Epithelial cell of proximal tubule (primary cell): ENCODE measurements around the gene PACSIN1. TPM values are rescaled to one million over a fixed set of nuclear protein-coding genes. Genes with fewer than 3 reads are reported as not detected.
A peak's percentile ranks its signal among the peaks of the same experiment; 100 is the strongest.

Experiments used
- DNase-seq: peaks from one replicate; pipeline ENCODE4 v3.0.0-alpha.2; 2011; ENCODE audit warnings: low read depth
- H3K4me3 ChIP-seq: 2 replicates; pipeline ENCODE4 v1.5.1; 2011; ENCODE audit warnings: low read depth, mild to moderate bottlenecking, low read length
- CTCF ChIP-seq: conservative IDR thresholded peaks from 2 replicates; pipeline ENCODE4 v1.5.1; 2012; ENCODE audit warnings: low read depth, mild to moderate bottlenecking, low read length
- total RNA-seq: library from RNA; depleted of rRNA; stranded (reverse); fragments of >200 nt; gene quantifications from 2 replicates; pipeline ENCODE4 v1.2.3, GENCODE V29; 2015

The PACSIN1 gene
- total RNA-seq, 1 donor from 2014 or later = 1.9 TPM

GRCh38 chr6:34463849-34464248, 2.0 kb upstream of the PACSIN1 start:
- TF ChIP-seq CTCF = no peak
- H3K4me3 ChIP-seq = no peak overlapping the region
- no peak for DNase-seq

GRCh38 chr6:34466242-34467185, 638 bp downstream of the PACSIN1 start:
- TF ChIP-seq CTCF = no peak
- H3K4me3 ChIP-seq = peak overlapping the region; percentile 21
- DNase-seq = no peak

- no peak for TF ChIP-seq CTCF
- H3K4me3 ChIP-seq = no peak overlapping the region
- DNase-seq = no peak
Measured at GRCh38 chr6:34468378-34468892, 2.6 kb downstream of the PACSIN1 start.

- no peak for DNase-seq
- TF ChIP-seq CTCF = no peak
- no peak overlapping the region for H3K4me3 ChIP-seq
Measured at GRCh38 chr6:34469499-34469898, 3.6 kb downstream of the PACSIN1 start.

GRCh38 chr6:34472425-34472824, 6.5 kb downstream of the PACSIN1 start:
- H3K4me3 ChIP-seq = no peak overlapping the region
- no peak for DNase-seq
- no peak for TF ChIP-seq CTCF

- no peak for TF ChIP-seq CTCF
- DNase-seq = no peak
- no peak overlapping the region for H3K4me3 ChIP-seq
Measured at GRCh38 chr6:34473967-34474366, 8.1 kb downstream of the PACSIN1 start.
